ENCODE results near the gene IKZF3. TPM values are rescaled to one million over a fixed set of nuclear protein-coding genes. Genes with fewer than 3 reads are reported as not detected.
A peak's percentile ranks its signal among the peaks of the same experiment; 100 is the strongest.
"Not testable (repeated sequence)": the region's sequence is repeated elsewhere in the genome, so short reads cannot be mapped to it uniquely, and the experiment has no call there.

Gene IKZF3
- total RNA-seq, 4 donors from 2014 or later: 0.60 to 1.9 (median 1.1) TPM

- Histone ChIP-seq H3K9me3 (no peaks in the 10 kb centered on the region), H3K27me3 (peaks cover 78% of the 10 kb centered on the region), H3K4me1 (peaks cover 14% of the 10 kb centered on the region), H3K4me3 (no peak overlapping the region), H3K27ac (no peak overlapping the region), H3K36me3 (no peaks in the 10 kb centered on the region)
- 92% methylated on average over 8 of the region's 8 CpGs for WGBS
- TF ChIP-seq CTCF (IDR thresholded peaks at IDR 0.05): no peak
- DNase-seq (ENCODE audit: low spot score in 2 of 2): no peak
These were observed 2.1 kb upstream of the IKZF3 start for GRCh38 chr17:39866013-39866730.

- TF ChIP-seq CTCF (IDR thresholded peaks at IDR 0.05) (no peak), POLR2AphosphoS5 (IDR thresholded peaks at IDR 0.05) (no peak), EP300 (IDR thresholded peaks at IDR 0.05) (no peak)
- Histone ChIP-seq H3K4me1 (peaks cover 14% of the 10 kb centered on the region), H3K36me3 (no peaks in the 10 kb centered on the region), H3K27ac (no peak overlapping the region), H3K4me3 (peak overlapping the region; percentile 34), H3K27me3 (peaks cover 93% of the 10 kb centered on the region), H3K9me3 (no peaks in the 10 kb centered on the region)
- 77% methylated on average over 7 of the region's 7 CpGs for WGBS
- DNase-seq (ENCODE audit: low spot score in 2 of 2): no peak
These were observed 731 bp downstream of the IKZF3 start for GRCh38 chr17:39863244-39863917.

- peaks cover 10% of the 10 kb centered on the region for H3K4me1 ChIP-seq
- 89% methylated on average over 5 of the region's 5 CpGs for WGBS
- no peak overlapping the region for H3K4me3 ChIP-seq
- no peak overlapping the region for H3K27ac ChIP-seq
- DNase-seq (ENCODE audit: low spot score in 2 of 2): no peak
- H3K9me3 ChIP-seq: no peaks in the 10 kb centered on the region
- H3K27me3 ChIP-seq: peaks cover 78% of the 10 kb centered on the region
- TF ChIP-seq POLR2A (IDR thresholded peaks at IDR 0.05) (no peak), CTCF (IDR thresholded peaks at IDR 0.05) (no peak), POLR2AphosphoS5 (IDR thresholded peaks at IDR 0.05) (no peak), EP300 (IDR thresholded peaks at IDR 0.05) (no peak)
- H3K36me3 ChIP-seq: no peaks in the 10 kb centered on the region
These were observed 2.9 kb downstream of the IKZF3 start for GRCh38 chr17:39861235-39861634.

- not testable (repeated sequence) for H3K36me3 ChIP-seq; DNase-seq (ENCODE audit: low spot score in 2 of 2); H3K4me1 ChIP-seq; H3K4me3 ChIP-seq; H3K27ac ChIP-seq; H3K9me3 ChIP-seq
- WGBS: 78% methylated on average over 9 of the region's 9 CpGs
- H3K27me3 ChIP-seq: peaks cover 33% of the 10 kb centered on the region
These were observed 8.0 kb downstream of the IKZF3 start for GRCh38 chr17:39855911-39856649.

GRCh38 chr17:39854909-39855308 lies 9.2 kb downstream of the IKZF3 start:
- Histone ChIP-seq H3K36me3 (no peaks in the 10 kb centered on the region), H3K27ac (no peak overlapping the region), H3K4me1 (no peaks in the 10 kb centered on the region), H3K9me3 (no peaks in the 10 kb centered on the region), H3K4me3 (no peak overlapping the region), H3K27me3 (peaks cover 23% of the 10 kb centered on the region)
- WGBS: 81% methylated on average over 2 of the region's 2 CpGs
- no peak for DNase-seq (ENCODE audit: low spot score in 2 of 2)
- TF ChIP-seq CTCF (IDR thresholded peaks at IDR 0.05): no peak
- no peak for TF ChIP-seq POLR2AphosphoS5 (IDR thresholded peaks at IDR 0.05)
- TF ChIP-seq EP300 (IDR thresholded peaks at IDR 0.05): no peak
- TF ChIP-seq POLR2A (IDR thresholded peaks at IDR 0.05): no peak

Measured in suprapubic skin (tissue), 4 donors.